GM18511 (cell line): ENCODE results near the gene SPTLC1.
A peak's percentile ranks its signal among the peaks of the same experiment; 100 is the strongest.
"Not testable (repeated sequence)": the region's sequence is repeated elsewhere in the genome, so short reads cannot be mapped to it uniquely, and the experiment has no call there.

Source experiments
- ATAC-seq: cut with Tn5 transposase; IDR thresholded peaks from one replicate; pipeline ENCODE4 v1.9.1; 2021; ENCODE audit warnings: mild to moderate bottlenecking, moderate library complexity; ENCODE audit not compliant: unreplicated experiment

Gene SPTLC1

DNA sequence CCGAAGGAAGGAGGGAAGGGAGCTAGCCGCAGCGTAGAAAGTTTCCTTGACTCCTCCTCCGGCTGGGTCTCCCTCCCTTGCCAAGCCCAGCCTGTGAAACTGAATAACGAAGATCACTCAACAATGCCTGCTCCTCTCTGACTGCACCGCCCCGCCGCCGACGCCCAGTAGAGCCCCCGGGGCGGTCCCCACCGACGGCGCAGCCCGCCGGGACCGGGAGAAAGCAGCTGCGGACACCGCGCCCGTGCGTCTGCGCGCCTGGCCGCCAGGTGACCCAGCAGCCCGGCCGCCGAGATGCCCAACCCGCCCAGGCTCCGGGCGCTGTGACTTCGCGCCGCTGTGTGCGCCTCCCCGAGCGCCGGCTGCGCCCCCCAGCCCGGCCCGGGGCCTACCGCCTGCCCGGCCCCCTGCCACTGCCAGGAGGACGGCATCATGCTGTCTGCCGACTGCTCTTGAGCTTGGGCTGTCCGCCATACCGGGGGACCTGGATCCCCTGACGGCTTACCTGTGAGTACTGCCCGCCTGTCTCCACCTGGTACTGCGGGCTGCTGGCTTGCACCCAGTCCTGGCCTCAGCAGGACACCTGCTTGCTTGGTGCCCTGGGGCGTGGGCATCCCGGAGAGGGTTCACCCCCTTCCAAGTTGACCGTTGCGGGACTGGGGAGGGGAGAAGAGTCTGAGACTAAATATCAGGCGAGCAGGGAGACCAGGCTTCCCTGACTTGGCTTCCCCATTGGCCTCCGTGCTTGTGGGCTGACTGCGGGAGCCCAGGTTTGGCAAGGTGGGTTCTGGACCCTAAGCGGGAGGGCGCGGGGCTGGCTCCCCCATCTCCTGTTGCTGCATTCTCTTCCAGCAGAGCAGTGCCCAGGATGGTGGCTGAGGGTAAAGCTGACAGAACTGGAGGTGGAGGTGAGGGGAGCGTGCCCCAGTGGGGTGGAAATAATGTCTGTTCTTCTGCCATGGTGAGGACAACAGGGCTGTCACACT lies 26.2 kb upstream of the SPTLC1 start:
- no peak for ATAC-seq

DNA sequence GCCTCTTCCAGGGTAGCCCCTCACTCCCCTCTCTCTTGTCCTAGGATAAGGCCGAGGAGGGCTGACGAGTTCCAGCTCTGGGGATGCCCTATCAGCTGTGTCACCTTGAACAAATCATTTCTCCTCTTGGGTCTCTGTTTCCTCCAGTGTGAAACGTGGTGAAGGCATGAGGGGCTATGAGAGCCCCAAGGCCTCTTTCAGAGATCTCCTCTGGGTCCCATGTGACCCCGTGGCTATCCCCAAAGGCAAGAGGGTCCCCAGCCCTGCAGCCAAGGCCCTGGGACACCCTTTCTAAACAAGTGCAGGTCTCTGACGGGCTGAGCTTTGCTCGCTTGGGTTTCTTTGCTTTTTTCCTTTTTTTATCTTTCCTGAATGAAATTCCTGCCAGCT lies 25.5 kb upstream of the SPTLC1 start:
- no peak for ATAC-seq

DNA sequence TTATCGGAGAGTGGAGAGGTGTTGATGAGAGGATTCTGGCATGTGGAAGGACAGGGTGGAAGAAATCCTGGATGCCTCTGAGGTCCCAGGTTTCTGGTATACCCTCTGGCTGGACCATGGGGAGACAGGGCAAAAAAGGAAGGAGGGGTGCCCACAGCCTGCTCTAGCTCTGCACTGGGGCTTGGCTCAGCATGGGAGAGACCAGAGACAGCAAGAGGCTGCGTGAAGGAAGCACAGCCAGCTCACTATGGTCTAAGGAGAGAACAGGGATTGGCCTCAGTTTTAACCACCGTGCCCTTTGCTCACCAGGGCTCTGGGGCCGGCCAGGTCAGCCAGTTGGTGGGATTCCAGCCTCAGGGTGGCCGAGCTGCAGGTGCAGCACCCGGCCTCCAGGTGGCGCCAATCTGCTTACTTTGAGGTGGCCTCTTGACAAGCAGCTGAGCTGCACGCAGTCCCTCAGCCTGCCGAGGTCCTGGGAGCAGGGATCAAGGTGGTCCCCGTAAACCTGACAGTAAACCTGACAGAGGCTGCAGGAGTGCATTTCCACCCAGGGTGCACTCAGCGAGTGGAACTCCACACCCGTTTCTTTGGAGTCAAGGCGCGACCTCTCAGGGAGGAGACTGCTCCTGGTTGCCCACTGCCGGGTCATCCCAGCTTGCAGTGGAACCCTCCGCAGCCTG lies 25.0 kb upstream of the SPTLC1 start:
- peak; percentile 76 for ATAC-seq

DNA sequence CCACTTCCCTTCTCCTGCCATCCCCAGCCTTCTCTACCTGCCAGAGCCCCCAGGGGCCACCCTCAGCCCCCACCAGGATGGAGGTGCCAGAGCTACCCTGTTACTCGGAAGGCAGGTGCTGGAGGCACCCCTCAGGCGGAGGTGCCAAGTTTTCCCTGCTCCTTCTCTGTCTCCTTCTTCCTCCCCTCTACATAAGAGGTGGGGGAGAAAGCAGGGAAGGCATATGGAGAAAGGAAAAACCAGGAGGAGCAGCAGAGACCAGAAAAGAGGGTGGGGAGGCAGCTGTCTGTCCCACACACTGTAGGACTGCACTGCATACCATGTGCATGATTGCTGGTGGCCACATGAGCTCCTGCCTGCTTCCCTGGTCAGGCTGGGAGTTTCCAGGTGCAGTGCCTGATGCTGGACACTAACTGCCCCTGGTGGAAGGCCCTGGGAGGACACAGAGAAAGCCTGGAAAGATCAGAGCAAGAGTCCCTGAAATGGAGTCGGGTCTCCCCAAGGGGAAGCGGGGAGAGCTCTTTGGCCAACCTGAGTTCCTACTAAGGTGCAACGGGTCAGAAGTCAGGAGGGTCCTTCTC lies 23.8 kb upstream of the SPTLC1 start:
- not testable (repeated sequence) for ATAC-seq

DNA sequence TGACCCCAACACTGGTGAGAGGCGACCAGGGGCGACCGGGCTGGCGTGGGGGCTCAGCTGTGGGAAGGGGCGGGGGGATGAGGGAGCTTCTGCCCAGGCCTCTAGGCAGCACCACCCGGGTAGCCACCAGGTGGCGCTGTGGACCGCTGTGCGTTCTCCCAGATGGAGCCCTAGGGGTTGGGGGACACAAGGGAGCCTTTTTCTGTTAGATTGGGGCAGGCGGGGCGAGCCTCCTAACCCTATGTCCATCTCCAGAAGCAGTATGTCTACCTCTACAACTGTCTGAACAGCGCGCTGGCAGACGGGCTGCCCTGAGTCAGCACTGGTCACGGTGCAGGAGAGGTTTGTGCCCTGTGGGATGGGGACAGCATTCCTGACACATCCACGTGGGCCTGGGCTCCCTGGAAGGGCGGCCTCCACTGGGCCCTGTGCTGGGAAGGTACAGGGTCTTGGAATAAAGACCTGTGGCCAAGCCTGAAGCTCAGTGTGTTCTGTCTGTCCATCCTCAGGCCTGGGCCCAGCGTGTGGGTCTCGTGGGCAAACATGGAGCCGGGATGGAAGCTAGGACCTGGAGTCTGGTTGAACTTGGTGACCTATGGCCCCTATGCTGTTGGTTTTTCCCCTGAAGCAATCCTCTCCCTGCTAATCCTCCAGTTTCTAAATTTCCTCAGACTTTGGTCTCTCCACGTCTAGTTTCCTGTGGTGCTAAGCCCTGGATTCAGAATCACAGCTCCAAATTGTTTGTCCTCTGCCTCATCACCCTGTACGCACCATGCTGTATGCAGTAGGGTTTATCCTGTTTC lies 23.1 kb upstream of the SPTLC1 start:
- ATAC-seq = no peak

DNA sequence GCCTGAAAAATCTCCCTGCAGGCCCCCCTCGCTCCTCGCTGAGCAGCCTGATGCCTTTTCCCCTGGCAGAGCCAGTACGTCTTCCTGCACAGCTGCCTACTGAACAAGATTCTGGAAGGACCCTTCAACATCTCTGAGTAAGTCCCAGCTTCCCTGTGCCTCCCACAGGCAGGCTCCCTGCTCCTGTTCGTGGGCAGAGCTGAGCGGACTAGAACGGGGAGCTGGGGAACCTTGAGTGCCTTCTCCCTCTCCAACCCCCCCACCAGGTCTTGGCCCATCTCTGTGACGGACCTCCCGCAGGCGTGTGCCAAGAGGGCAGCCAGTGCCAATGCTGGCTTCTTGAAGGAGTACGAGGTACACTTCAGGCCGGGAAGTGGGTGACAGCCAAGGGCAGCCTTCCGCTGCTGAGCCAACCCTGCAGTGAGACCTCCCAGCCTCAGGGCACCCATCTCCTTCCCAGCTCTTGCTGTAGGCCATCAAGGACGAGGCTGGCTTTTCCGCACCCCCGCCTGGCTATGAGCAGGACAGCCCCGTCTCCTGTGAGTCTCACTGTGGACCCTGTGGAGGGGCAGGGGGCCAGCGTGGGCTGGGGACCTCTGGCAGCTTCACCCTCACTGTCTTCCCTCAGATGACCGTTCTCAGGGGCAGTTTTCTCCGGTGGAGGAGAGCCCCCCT lies 21.1 kb upstream of the SPTLC1 start:
- no peak for ATAC-seq

DNA sequence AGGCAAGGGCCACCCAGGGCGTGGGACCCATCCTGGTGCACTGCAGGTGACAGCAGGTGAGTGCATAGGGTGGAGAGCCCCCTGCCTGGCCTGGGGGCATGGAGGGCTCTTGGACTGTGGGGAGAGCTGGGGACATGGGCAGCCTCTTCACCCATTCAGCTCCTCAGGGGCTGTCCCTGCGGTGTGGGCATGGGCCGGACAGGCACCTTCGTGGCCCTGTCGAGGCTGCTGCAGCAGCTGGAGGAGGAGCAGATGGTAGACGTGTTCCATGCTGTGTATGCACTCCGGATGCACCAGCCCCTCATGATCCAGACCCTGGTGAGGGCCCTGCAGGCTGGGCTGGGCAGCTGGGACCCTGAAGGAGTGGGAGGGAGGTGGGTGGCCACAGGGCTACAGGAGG lies 20.4 kb upstream of the SPTLC1 start:
- ATAC-seq = no peak

DNA sequence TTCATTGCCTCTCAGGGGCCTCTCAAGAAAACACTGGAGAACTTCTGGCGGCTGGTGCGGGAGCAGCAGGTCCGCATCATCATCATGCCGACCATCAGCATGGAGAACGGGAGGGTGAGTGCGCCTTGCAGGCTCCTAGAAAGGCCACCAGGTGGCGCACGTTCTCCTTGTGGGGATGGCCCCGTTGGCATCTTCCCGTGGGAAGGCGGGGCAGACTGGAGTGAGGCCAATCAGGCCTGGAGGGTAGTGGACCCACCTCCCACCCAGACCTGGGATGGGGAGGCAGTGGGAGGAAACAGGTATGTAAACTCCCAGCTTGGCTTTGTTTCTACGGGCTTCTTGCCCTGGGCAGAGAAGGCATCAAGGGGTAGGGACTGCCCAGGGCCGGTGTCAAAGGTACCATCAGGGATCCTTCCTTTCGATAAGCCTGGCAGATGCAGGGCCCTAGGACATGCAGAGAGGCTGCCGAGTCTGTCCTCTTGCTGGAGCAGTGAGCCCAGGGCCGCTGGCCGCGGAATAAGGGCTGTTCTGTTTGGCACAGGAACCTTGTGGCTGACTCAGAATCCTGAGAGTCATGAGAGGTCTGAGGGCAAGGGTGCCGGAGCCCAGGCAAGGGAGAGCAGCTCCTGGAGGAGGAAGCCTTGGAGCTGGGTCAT lies 18.9 kb upstream of the SPTLC1 start:
- peak; percentile 74 for ATAC-seq

DNA sequence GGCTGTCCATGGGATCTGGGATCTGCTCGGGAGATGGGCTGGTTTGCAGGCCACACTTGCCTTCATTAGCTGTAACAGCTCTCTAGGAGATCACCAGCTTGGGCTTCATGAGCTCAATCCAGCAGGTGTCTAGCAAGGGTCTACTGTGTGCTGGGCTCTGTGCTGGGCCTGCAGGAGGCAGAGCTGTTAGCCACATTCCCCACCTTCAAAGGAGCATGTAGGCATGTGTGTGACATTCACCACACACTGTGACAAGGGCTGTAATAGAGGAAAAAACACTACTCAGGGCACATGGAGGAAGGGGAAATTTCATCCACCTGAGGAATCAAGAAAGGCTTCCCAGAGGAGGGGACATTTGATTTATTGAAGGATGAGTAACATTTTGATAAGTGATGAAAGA lies 17.7 kb upstream of the SPTLC1 start:
- ATAC-seq = not testable (repeated sequence)

DNA sequence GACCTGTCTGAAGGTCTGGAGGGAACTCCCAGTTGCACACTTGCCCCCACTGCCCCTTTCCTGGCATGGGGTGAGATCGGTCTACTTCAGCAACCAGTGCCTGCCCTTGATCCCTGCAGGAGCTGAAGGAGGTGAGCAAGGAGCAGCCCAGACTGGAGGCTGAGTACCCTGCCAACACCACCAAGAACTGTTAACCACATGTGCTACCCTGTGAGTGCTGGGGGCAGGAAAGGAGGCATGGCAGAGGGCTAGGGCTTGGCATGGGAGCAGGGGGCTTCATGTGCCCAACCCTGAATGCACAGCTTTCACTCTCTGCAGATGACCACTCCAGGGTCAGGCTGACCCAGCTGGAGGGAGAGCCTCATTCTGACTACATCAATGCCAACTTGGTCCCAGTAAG lies 17.3 kb upstream of the SPTLC1 start:
- no peak for ATAC-seq

DNA sequence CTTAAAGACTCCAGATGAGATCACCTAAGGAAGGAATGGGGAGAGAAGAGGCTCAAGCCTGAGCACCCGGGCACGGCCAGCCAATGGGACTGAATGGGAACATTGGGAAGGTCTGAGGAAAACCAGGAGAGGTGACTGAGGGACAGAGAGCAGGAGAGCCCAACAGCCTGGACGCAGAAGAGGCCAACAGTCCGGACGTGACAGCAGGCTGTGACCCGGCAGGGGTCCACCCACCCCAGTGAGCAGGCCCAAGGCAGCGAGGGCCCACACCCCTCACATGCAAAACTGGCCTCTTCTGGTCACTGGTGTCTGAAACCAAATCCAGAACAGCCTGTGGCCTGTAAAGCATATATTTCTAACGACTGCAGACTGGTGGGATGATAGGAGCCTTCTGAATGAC lies 7.6 kb upstream of the SPTLC1 start:
- no peak for ATAC-seq

DNA sequence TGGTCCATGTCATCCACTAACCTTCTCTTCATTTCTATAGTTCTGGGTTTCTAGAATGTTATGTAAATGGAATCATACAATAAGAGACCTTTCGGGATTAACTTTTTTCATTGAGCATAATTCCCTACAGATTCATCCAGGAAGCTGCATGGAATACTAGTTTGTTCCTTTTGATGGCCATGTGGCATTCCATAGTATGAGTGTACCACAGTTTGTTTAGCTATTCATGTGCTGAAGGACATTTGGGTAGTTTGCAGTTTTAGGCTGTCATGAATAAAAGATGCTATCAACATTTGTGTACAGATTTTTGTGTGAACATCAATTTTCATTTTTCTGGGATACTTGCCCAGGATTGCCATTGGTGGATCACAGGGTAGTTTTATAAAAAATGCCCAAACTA lies 6.8 kb upstream of the SPTLC1 start:
- ATAC-seq = no peak

DNA sequence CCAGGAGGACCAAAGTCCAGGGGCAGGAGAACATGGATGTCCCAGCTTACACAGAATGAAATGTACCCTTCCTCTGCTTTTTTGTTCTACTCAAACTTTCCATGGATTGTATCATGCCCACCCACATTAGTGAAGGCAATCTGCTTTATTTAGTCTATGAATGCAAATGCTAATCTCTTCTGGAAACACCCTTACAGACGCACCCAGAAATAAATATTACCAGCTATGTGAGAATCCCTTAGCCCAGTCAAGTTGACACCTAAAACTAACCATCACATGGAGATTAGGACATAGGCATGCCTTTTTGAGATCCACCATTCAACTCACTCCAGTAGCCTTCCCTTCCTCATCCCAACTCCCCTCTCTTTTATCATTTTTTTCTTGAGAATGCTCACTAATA lies 6.1 kb upstream of the SPTLC1 start:
- no peak for ATAC-seq

DNA sequence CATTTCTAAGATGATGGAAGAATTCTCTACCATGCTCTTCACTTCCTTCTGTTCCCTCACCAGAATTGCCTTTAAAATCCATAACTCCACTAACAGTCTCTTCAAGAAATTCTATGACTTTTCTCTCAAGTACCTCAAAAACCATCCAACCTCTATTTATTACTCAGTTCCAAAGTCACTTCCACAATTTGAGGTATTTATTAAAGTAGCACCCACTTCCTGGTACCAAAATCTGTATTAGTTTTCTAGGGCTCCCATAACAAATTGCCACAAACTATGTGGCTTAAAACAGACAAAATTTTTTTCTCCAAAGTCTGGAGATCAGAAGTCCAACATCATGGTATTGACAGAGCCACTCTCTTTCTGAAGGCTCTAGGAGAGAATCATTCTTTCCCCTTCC lies 4.9 kb upstream of the SPTLC1 start:
- no peak for ATAC-seq

DNA sequence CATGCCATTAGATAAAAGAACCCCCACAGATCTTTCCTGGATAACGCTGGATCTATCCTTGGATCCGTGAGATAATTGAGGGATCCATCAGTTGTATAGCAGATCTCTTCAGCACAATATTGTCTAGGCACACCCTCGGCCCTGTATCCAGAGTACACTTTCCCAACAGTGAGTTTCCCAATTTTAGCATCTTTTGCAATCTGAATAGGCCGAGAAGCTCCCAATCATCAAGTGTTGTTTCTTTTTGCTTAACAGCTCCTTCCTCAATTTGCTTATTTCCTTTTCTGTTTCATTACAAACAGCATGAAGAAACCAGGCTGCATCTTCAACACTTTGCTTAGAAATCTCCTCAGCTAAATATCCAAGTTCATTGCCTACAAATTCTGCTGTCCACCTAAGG lies 4.4 kb upstream of the SPTLC1 start:
- ATAC-seq = no peak

DNA sequence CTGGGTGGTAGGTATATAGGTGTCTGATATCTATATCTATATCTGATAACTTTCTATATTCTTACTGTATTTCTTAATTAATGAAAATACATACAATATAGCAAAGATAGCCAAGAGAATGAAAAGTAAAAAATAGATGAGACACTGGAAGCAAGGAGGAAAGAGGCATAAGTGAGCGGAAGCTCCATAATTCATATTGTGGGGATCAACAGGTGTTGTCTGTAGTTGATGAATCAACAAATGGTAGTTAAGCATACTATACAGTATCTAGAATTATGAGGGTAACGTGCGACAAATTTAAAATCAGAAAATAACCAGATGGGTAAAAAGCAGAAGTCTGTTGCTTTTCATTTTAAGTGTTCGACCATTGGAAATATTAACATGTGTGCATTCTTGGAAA lies 7.1 kb downstream of the SPTLC1 start:
- ATAC-seq = no peak

DNA sequence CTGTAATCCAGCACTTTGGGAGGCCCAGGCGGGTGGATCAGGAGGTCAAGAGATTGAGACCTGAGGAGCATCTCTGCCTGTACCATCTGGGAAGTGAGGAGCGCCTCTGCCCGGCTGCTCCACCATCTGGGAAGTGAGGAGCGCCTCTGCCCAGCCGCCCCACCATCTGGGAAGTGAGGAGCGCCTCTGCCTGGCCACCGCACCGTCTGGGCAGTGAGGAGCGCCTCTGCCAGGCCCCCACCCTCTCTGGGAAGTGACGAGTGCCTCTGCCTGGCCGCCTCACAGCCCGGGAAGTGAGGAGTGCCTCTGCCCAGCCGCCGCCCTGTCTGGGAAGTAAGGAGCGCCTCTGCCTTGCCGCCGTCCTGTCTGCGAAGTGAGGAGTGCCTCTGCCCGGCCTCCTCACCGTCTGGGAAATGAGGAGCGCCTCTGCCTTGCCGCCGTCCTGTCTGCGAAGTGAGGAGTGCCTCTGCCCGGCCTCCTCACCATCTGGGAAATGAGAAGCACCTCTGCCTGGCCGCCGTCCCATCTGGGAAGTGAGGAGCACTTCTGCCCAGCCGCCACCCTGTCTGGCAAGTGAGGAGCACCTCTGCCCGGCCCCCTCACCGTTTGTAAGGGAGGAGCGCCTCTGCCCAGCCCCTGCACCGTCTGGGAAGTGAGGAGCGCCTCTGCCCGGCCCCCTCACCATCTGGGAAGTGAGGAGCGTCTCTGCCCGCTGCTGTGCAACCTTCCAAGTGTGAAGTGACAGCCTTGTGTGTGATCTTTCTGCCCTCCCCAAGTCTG lies 9.6 kb downstream of the SPTLC1 start:
- ATAC-seq = not testable (repeated sequence)

DNA sequence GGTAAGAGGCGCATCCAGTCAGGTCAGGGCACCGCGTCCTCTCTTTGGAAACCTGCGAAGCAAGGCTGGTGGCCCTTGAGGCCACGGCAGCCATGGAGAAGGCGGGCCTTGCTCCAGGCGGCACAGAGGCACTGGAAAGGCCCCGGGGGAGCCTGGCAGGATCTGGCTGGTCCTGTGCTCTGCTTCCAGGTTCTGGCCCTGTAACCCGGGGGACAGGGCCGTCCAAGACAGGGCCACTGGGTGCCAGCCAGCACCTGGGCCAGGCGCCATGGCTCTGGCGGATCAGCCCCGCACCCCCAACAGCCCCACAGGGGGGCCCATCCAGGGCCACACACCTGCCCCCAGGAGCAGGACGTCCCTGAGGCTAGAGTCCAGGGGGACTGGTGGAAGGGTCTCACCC lies 11.6 kb downstream of the SPTLC1 start:
- ATAC-seq = not testable (repeated sequence)

DNA sequence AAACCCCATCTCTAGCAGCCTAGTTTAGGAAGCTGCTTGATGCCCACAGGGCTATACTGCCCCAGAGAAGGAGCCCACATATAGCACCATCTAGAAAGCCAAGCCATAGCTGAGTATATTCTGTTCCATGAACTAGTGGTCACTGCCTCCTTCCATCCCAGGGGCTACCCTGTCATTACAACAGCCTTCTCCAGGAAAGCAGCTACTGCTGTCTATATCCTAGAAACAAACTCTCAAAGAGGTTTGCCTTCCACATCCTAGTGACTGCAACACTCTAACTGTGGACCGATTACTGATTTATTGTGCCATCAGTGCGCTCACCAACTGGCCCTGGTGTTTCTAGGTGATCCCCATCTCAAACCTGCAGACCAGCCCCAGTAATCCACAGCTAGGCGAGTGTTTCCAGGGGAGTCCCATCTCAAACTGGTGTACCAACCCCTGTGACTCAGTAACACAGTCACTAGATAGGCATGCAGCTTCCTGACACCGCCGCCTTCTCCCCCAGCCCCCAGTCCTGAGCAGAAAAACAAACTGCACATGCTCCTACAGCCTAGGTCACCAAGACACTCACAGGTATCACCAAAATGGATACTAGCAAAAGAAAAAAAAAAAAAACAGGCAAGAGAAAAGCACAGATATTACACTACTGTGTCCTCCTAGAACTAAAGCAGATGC lies 14.8 kb downstream of the SPTLC1 start:
- ATAC-seq = no peak
